NK-92 treated with Interleukin-12 subunit alpha and Interleukin-12 subunit beta, amount 100 ng/mL, for 24 hours (cell line): ENCODE data around the gene SLC35F6.

Source experiments
- DNase-seq: peaks from one replicate; lab custom pipeline; 2025; lab: John Stamatoyannopoulos, UW

SLC35F6 gene, protein sequence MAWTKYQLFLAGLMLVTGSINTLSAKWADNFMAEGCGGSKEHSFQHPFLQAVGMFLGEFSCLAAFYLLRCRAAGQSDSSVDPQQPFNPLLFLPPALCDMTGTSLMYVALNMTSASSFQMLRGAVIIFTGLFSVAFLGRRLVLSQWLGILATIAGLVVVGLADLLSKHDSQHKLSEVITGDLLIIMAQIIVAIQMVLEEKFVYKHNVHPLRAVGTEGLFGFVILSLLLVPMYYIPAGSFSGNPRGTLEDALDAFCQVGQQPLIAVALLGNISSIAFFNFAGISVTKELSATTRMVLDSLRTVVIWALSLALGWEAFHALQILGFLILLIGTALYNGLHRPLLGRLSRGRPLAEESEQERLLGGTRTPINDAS

DNA sequence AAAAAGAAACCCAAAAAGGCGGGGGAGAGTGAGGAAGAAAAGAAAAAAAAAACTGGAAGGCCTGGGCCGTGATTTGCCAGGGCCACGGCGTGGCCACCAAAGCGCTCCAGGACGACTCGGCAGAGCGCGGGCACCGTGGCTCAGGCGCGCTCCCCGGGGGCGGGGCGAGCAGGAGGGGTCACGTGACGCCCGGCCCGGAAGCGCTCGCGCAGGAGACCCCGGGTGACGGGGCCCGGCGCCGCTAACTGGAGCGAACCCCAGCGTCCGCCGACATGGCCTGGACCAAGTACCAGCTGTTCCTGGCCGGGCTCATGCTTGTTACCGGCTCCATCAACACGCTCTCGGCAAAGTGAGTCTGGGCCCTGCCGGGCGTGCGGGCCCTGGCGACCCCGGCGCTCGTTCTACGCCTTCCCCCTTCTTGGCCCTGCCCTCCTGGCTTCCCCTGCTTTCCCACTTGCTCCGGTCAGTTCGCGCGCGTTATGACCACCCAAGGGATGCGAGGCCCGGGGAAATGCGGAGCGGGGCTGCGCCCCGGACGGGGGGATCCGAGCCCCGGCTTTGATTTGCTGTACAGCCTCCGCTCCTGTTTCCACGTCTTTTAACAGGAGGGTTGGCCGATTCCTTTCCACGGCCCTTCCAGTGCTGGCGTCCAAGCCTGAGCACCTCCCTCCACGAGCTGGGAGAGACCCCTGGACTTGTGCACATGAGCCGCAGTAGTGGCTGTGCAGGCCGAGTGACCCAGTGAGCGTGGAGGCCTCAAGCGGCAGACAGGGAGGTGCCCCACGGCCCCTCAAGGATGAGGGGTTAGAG is at the start of gene SLC35F6:
Gene SLC35F6, plus strand, starts transcription at position 207 of the 810 bp plus-strand sequence. Its CDS starts 66 bp downstream, at position 273.
- no peak for DNase-seq

DNA sequence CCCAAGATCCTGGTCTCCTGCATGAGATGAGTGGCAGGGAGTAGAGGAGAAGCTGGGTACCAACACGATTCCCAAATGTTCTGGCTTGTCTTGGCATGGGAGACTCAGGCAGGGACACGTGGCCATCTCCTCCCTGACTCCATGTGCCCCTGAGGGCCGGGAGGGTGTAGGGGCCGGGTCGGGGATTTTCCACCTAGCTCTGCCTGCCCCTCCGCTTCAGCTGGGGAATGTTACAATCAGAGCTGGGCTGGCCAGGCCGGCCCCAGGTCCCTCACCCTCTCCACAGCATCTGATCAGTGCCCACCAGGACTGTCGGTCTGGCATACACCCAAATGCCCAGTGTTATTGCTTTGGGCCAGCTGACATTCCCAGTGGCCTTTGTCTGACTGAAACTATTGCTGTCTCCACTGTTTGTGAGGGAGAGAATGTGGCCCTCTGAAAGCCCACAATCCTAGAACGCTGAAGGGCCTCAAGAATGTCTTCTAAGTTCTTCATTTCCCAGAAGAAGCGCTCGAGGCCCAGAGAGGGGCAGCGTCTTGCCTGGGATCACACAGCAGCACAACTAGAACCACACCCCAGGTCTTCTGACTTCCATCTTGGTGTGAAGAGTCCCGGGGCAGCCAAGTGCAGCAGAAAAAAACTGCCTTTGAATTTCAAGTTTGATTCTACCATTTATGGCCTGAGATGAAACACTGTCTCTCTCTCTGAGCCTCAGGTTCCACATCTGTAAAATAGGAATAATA is 48.4 kb upstream of the SLC35F6 start:
- DNase-seq = no peak

DNA sequence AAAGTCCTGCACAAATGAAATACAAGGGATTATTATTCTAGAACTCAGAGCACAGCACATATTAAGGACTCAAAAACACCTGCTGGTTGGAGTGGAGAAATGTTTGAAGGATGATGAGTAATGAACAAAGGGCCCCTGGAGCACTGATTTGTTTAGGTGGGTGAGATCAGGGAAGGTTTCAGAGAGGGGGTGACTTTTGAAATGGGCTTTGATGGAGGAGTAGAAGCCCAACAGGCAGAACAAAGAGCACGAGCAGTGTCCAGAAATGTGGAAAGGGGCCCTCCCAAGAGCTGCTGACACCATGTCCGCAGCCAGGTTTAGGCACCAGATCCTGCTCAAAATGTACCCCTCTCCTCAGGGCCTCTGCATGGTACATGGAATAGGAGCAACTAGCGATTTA is 47.7 kb upstream of the SLC35F6 start:
- no peak for DNase-seq

DNA sequence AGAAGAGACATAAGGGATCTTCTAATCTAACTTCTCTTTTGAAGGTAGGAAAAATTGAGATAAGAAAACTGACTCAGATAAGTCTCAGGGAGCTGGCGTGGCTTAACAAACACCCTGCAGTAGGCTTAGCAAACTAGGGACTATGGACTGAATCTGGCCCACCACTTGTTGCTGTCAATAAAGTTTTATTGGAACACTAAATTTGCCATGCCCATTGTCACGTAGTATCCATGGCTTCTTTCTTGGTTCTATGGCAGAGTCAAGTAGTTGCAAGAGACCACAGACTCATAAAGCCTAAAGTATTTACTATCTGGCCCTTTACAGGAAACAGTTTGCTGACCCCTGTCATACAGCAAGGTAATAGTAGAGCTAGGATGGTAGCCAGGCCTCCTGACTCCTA is 47.3 kb upstream of the SLC35F6 start:
- DNase-seq = no peak

DNA sequence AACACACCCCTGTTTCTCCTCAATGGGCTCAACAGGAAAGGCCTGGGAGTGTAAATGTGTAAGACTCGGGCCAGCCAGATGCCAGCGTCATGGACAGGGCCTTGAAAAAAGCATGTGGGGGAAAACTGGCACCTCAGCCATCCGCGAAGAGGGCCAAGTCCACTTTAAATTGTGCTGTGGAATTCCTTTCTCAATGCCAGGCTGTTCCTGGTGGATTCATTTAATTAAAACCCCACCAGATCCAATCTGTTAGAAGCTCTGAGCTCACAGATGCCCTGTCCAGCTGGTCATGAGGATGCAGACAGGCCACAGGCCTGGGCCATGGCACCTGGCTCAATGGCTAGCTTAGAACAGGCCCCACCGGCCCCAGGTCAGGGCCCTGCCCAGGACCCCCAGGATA is 46.7 kb upstream of the SLC35F6 start:
- no peak for DNase-seq

DNA sequence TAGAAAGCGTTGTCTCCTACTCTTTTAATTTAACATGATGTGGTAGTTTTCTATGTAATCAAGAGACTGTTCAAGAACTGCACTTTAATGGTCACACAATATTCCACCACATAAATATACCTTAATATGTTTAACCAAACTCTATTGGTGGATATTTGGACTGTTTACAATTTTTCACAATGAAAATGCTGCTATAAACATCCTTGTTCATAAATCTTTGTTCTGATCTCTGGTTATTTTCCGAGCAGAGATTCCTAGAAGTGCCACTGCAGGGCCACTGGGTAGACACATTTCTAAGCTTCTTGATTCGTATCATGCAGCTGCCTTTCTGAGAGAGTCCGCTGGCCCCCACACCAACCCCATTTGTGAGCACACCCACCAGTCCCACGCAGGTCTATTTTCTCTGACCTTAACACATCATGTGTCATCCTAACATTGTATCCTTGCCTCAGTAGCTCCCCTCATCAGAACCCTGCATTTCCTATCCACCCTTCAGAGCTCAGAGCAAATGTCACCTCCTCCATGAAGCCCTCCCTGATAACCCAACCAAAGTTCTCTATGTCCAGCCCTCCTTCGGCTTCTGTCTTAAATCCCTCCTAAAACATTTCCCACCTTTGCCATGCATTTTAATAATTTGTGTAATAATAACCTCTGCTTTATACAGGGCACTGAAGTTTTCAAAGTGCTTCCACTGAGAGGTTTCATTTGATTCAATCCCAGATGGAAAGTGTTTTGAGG is 45.0 kb upstream of the SLC35F6 start:
- DNase-seq = no peak

DNA sequence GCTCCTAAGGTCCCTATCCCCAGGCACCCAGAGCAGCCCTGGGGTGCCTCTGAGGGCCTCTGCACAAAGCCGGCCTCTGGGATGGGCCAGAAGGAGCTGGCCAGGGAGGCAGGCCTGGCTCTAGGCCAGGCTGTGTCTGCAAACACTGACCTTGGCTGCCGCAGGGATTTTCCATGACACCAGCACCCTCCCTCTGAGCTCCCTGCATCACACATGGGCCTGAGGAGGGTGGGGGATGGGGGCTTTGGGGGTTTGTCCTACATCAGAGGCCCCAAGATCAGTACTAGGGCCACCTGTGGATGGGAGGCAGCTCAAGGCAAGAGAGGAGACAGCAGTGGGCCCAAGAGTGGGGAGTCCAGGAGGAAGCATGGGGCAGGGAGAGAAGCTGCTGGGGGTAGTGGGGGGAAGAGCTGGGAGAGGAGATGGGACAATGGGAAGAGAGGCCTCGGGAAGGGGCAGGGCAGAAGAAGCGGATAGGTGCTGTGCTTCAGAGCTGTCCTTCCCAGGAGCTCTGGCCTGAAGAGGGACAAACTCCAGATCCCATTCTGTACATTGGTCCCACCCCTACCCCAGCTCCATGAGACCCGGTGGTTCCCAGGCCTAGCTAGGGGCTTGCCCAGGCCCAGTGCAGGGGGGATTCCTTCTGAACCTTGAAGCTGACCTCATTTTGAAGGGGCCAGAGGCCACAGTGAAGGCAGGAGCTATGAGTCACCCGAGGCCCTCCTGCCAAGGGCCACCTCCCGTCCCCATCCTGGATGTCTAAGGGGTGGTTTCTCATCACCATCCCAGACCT is 43.6 kb upstream of the SLC35F6 start:
- DNase-seq = no peak

DNA sequence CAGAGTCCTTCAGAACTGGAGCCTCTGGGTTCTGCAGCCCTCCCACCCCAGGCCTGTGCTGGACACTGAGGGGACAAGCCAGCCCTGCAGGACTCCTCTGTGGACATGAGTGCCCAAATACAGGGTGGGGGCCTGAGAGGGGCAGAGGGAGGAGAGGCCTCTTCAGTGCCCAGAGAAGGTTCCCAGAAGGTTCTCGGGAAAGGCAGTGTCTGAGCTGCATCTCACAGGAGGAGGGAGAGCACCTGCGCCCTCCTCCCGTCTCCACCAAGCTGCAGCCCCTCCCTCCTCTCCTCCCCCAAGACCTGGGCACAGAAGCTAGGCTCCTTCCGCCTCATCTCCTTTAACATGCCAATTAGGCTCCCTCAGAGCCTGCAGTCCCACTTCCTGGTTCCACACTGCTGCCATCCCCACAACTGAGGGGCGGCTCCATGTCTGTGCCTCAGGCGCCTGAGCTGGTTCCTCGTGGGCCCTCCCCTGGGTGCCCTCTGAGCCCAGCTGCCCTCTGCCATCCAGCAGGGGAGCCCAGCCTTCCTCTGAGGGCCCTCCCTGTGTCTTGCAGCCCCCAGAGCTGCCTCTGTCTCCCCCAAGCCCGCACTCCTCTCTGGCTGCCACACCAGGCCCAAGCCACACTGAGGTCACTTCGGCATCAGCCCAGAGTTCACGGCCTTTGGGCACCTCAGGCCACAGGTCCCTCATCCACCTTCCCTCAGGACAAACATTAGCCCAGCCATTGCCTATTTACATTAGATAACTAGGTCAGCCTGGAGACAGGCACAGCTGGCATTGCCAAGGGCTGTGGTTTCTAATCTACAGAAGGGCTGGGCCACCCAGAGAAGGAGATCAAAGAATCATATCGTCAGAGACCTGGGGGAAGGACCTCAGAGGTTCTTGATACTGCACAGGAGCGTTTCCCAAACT is 42.7 kb upstream of the SLC35F6 start:
- no peak for DNase-seq

DNA sequence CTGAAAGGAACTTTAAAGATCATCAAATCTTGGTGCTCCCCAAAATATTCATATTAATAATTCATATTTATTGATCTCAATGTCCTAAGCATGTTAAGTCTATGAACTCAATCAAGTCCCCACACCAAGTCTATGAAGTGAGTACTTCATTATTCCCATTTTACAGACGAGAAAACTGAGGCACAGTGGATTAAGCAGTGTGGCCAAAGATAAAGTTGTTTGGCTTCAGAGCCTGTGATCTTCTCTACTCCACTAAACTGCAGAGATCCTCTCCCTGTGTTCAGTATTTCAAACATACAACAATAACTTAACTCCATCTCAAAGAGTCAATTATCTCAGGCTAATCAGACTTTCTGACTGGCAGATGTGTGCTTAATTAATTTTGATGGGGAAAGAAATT is 41.8 kb upstream of the SLC35F6 start:
- DNase-seq = no peak

DNA sequence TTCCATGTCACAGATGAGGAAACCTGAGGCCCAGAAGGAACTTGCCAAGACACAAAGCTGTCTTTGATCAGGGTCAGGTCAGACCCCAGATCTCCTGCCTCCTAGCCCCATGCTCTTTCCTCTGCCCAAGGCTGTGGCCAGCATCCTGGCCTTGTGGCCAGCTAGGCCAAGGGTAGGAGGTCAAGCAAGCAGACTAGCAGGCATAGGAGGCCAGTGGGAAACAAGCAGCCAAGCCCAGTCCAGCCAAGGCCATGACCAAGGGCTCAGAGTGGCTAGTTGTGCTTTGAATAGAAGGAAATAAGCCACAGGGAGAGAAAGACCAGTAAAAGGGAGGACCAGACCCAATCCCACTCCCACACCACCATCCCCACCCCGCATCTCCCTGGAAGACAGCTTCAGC is 41.2 kb upstream of the SLC35F6 start:
- DNase-seq = no peak

DNA sequence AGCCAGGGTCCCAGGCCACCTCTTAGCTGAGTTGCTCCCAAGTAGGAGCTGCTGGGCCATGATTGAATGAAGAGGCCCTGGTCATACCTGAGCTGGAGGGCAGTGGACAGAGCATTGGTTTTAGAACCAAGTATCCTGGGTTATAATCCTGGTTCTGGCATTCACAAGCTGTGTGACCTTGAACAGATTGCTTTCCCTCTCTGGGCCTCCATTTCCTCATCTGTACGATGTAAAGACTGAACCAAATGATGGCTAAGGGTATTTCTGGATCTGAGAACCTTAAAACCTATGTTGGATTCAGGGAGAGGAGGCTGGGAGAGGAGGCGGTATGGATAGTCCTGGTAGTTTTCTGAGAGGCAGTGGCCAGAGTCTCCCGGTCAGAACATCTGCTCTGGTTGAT is 40.6 kb upstream of the SLC35F6 start:
- DNase-seq = no peak

DNA sequence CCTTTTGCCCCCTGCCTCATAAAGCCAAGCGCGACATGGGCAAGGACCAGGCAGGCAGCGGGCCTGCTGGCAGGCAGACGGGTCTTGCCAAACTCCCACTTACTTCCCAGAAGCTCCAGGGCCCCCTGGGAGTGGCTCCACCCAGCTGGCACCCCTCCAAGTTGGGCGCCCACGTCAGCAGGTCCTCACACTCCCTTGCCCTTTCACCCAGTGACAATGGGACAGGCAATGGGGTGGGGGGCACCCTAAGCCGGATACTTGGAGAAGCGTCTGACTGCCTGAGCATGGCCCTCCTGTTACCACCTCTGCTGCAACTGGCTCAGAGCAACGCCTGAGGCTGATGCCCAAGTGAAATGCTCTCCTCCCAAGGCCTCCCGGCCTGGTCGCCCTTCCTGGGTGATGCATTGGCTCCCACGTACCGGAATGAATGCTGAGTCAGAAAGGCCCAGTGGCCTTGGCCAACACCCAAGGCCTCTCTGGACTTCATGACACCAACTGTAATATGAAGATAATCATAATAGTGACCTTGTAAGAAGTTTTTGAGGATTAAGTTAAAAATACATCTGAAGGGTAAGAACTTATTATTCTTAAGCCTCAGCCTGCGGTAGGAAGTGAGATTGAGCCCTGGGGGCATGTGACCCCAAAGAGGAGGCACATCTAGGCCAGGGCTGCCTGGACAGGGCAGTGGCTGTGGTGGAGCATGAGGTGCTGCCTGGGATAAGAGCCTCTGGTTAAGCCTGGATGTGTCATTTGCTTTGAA is 39.9 kb upstream of the SLC35F6 start:
- no peak for DNase-seq

DNA sequence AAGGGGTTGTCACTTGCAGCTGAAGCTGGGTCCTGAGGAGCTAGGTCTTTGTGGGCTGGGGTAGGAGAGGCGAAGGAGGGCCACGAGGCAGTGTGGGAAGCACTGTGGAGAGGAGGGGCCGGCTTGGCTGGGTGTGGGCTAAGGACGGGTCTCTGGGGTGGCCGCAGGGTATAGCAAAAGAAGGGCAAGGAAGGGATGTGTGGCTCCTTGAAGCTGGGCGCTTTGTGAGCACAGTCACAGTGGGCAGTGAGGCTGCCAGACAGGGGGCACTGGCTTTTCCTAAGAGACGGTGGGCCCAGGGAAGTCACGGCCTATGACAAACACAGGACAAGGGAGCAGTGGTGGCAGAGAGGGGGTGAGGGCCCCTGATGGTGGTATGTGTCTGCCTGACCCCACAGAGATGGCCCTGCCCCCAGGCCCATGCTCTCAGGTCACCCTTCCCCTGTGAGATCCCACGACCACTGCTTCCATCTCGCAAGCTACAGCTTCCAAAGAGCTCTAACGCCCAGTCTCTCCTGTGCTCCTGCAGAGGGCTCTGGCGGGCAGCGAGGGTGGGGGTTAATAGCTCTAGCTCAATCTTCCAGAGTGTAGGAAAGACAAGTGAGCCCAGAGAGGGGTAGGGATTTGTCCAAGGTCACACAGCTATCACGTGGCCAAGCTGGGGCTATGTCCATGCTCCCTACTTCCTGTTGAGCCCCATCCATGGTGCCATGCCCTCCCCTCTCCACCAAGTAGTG is 39.1 kb upstream of the SLC35F6 start:
- no peak for DNase-seq

DNA sequence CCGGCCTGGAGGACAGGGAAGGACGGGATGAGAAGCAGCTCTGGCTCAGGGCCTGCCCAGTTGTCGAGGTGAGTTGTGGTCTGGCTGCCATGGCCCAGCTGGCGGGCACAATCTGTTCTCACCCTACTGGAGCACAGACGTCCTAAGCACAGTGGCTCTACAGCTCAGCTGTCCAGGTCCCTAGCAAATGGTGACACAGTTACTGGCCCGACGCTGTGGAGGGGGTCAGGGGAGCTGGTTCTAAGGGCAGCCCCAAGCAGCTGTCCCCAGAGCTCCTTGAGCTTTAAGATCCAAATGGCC is 38.6 kb upstream of the SLC35F6 start:
- DNase-seq = no peak

DNA sequence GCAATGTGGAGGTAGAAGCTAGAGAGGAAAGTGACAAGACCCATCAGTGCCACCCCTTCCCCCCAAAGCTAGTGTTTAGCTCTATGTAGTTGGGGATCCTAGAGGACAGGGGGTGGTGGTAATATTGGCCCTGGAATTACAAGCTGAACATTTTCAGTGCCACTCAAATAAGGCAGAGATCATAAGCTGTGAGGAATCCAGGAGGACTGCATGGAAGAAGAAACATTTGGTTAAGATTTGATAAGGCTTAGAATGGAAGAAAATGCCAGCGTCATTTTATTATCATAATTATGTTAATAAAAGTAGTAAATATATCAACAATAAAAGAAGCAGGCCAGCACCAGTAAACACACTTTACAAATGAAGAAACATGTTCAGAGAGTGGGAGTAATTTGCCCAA is 37.9 kb upstream of the SLC35F6 start:
- DNase-seq = no peak

DNA sequence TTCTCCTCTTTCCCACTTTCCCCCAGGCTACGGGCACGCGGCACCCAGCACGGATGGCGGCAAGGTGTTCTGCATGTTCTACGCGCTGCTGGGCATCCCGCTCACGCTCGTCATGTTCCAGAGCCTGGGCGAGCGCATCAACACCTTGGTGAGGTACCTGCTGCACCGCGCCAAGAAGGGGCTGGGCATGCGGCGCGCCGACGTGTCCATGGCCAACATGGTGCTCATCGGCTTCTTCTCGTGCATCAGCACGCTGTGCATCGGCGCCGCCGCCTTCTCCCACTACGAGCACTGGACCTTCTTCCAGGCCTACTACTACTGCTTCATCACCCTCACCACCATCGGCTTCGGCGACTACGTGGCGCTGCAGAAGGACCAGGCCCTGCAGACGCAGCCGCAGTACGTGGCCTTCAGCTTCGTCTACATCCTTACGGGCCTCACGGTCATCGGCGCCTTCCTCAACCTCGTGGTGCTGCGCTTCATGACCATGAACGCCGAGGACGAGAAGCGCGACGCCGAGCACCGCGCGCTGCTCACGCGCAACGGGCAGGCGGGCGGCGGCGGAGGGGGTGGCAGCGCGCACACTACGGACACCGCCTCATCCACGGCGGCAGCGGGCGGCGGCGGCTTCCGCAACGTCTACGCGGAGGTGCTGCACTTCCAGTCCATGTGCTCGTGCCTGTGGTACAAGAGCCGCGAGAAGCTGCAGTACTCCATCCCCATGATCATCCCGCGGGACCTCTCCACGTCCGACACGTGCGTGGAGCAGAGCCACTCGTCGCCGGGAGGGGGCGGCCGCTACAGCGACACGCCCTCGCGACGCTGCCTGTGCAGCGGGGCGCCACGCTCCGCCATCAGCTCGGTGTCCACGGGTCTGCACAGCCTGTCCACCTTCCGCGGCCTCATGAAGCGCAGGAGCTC is 36.2 kb upstream of the SLC35F6 start:
- DNase-seq = no peak

DNA sequence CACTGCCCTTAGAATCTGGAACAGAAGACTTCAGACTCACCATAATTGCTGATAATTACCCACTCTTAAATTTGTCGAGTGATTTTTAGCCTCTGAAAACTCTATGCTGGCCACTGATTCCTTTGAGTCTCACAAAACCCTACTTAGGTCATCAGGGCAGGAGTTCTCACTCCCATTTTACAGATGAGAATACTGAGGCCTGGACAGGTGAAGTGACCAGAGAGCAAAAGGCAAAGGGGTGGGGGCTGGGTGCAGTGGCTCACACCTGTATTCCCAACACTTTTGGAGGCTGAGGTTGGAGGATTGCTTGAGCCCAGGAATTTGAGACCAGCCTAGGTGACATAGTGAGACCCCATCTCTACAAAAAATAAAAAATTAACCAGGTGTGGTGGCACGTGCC is 34.8 kb upstream of the SLC35F6 start:
- no peak for DNase-seq
